ENCODE measurements around the gene KIF1A.

KIF1A gene

GRCh38 chr2:240735476-240735875, 84.5 kb downstream of the KIF1A start:
- no peak for DNase-seq (ENCODE audit: low read depth)

GRCh38 chr2:240734756-240735155, 85.3 kb downstream of the KIF1A start:
- DNase-seq (ENCODE audit: low read depth), result no peak

- DNase-seq (ENCODE audit: low read depth), result no peak
Observed at GRCh38 chr2:240733803-240734495, 86.1 kb downstream of the KIF1A start.

GRCh38 chr2:240732911-240733622, 87.0 kb downstream of the KIF1A start:
- no peak for DNase-seq (ENCODE audit: low read depth)

GRCh38 chr2:240732184-240732583, 87.8 kb downstream of the KIF1A start:
- no peak for DNase-seq (ENCODE audit: low read depth)

- no peak for DNase-seq (ENCODE audit: low read depth)
Observed at GRCh38 chr2:240731178-240731545, 88.9 kb downstream of the KIF1A start.

GRCh38 chr2:240730501-240731177, 89.4 kb downstream of the KIF1A start:
- no peak for DNase-seq (ENCODE audit: low read depth)

GRCh38 chr2:240728827-240729226, 91.2 kb downstream of the KIF1A start:
- DNase-seq (ENCODE audit: low read depth), result no peak

GRCh38 chr2:240728361-240728760, 91.7 kb downstream of the KIF1A start:
- no peak for DNase-seq (ENCODE audit: low read depth)

GRCh38 chr2:240727913-240728312, 92.1 kb downstream of the KIF1A start:
- DNase-seq (ENCODE audit: low read depth), result no peak

GRCh38 chr2:240727439-240727838, 92.6 kb downstream of the KIF1A start:
- no peak for DNase-seq (ENCODE audit: low read depth)

GRCh38 chr2:240726876-240727275, 93.1 kb downstream of the KIF1A start:
- DNase-seq (ENCODE audit: low read depth), result no peak

GRCh38 chr2:240725671-240726070, 94.3 kb downstream of the KIF1A start:
- DNase-seq (ENCODE audit: low read depth), result no peak

- DNase-seq (ENCODE audit: low read depth), result no peak
Observed at GRCh38 chr2:240725266-240725665, 94.8 kb downstream of the KIF1A start.

- no peak for DNase-seq (ENCODE audit: low read depth)
Observed at GRCh38 chr2:240724431-240724830, 95.6 kb downstream of the KIF1A start.

- DNase-seq (ENCODE audit: low read depth), result no peak
Observed at GRCh38 chr2:240723851-240724250, 96.2 kb downstream of the KIF1A start.

- no peak for DNase-seq (ENCODE audit: low read depth)
Observed at GRCh38 chr2:240722796-240723735, 97.0 kb downstream of the KIF1A start.

- DNase-seq (ENCODE audit: low read depth), result no peak
Observed at GRCh38 chr2:240722376-240722775, 97.6 kb downstream of the KIF1A start.

- no peak for DNase-seq (ENCODE audit: low read depth)
Observed at GRCh38 chr2:240721596-240722180, 98.3 kb downstream of the KIF1A start.

- no peak for DNase-seq (ENCODE audit: low read depth)
Observed at GRCh38 chr2:240720686-240721595, 99.1 kb downstream of the KIF1A start.

Measured in stimulated activated CD8-positive, alpha-beta memory T cell treated with anti-CD3 and anti-CD28 coated beads, Interleukin-7, amount 100 ng/mL, for 24 hours (primary cell).